PC-9 (cell line): ENCODE results near the gene GALT. TPM values are rescaled to one million over a fixed set of nuclear protein-coding genes. Genes with fewer than 3 reads are reported as not detected.
"Not testable (repeated sequence)": the region's sequence is repeated elsewhere in the genome, so short reads cannot be mapped to it uniquely, and the experiment has no call there.

Experiments
- BruUV-seq: library from RNA; stranded (reverse); fragments of 400-500 nt; replicated peaks from 2 replicates; lab custom pipeline; 2021; lab: Mats Ljungman, UMichigan
- CTCF ChIA-PET: fragments of 300-600 bp; sonication (Branson Sonifier 250); formaldehyde crosslinking; loops from one replicate; lab custom pipeline; 2022; ENCODE audit warnings: antibody characterized with exemption; lab: Charles Lee
- POLR2A ChIA-PET: fragments of 300-600 bp; sonication (Branson Sonifier 250); formaldehyde crosslinking; loops from one replicate; lab custom pipeline; 2022; ENCODE audit warnings: antibody characterized with exemption; ENCODE audit not compliant: unreplicated experiment; lab: Charles Lee
- DNase-seq, 2 experiments: peaks; one replicate each; pipeline versions ENCODE4 v3.0.0 to v3.0.0-alpha.2; 2015 to 2022; ENCODE audit warnings: mixed read lengths in 1 of 2
- H2AFZ ChIP-seq: fragments of 200-600 bp; sonication (generic); 2 replicates; pipeline ENCODE4 v1.8.1; 2017; ENCODE audit warnings: antibody characterized with exemption
- H3F3A ChIP-seq: fragments of 200-600 bp; sonication (generic); 2 replicates; pipeline ENCODE4 v1.8.1; 2017; ENCODE audit warnings: antibody characterized with exemption, mild to moderate bottlenecking, low read depth; ENCODE audit not compliant: insufficient read depth
- H3K27ac ChIP-seq: fragments of 200-600 bp; sonication (generic); 2 replicates; pipeline ENCODE4 v1.6.1; 2016; ENCODE audit warnings: mixed run types
- H3K27me3 ChIP-seq: fragments of 200-600 bp; sonication (generic); 2 replicates; pipeline ENCODE4 v1.6.1; 2016; ENCODE audit warnings: low read depth, mixed run types; ENCODE audit not compliant: insufficient read depth
- H3K36me3 ChIP-seq: fragments of 200-600 bp; sonication (generic); 2 replicates; pipeline ENCODE4 v1.6.1; 2016; ENCODE audit warnings: low read depth, mixed run types
- H3K4me1 ChIP-seq: fragments of 200-600 bp; sonication (generic); replicated peaks from 2 replicates; pipeline ENCODE4 v1.6.1; 2016; ENCODE audit warnings: mixed run types; ENCODE audit not compliant: insufficient read depth
- H3K4me2 ChIP-seq: fragments of 200-600 bp; sonication (generic); 2 replicates; pipeline ENCODE4 v1.6.1; 2017; ENCODE audit warnings: mixed run types
- H3K4me3 ChIP-seq: fragments of 200-600 bp; sonication (generic); 2 replicates; pipeline ENCODE4 v1.6.1; 2016; ENCODE audit warnings: mixed run types
- H3K79me2 ChIP-seq: fragments of 200-600 bp; sonication (generic); 2 replicates; pipeline ENCODE4 v1.6.1; 2017; ENCODE audit warnings: low read depth, mixed run types
- H3K9me2 ChIP-seq: fragments of 200-600 bp; sonication (generic); 2 replicates; pipeline ENCODE4 v1.8.1; 2017; ENCODE audit warnings: mild to moderate bottlenecking; ENCODE audit not compliant: insufficient read depth
- H3K9me3 ChIP-seq: fragments of 200-600 bp; sonication (generic); 2 replicates; pipeline ENCODE4 v1.8.1; 2016; ENCODE audit warnings: low read depth; ENCODE audit not compliant: insufficient read depth
- H4K20me1 ChIP-seq: fragments of 200-600 bp; sonication (generic); 2 replicates; pipeline ENCODE4 v1.8.1; 2017; ENCODE audit not compliant: insufficient read depth
- EZH2 ChIP-seq: fragments of 200-600 bp; sonication (generic); IDR thresholded peaks from 2 replicates; pipeline ENCODE4 v1.8.0; 2017; ENCODE audit warnings: antibody characterized with exemption, low read depth
- intact Hi-C: fragments of 100-400 bp; cut with micrococcal nuclease; formaldehyde crosslinking; loops from one replicate; pipeline ENCODE4 v1.10.0; 2022; ENCODE audit not compliant: unreplicated experiment
- total RNA-seq: library from RNA; stranded (reverse); gene quantifications from 2 replicates; pipeline ENCODE4 v1.2.3, GENCODE V29; 2021
- TF ChIP-seq, protein P1 (sequence below): fragments of 200-600 bp; sonication (generic); conservative IDR thresholded peaks from 2 replicates; pipeline ENCODE4 v1.6.1; 2017; ENCODE audit warnings: mixed run types, antibody characterized with exemption, mild to moderate bottlenecking, moderate library complexity

The GALT gene
- total RNA-seq, 1 experiment from 2014 or later, result 18.2 TPM

DNA sequence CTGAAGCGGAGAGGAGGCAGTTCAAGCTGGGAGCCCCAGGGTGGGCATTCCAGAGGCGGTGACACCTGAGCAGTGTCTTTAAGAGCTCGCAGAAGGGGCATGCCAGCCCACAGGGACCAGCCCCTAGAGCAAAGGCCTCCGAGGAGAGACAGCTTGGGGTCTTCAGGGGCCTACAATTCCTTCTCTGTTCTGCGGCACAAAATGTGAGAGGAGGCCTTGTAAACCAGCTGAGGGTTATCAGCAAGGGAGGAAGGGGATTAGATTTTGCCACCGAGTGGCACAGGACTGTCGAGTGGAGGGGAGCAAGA, 8.4 kb upstream of the GALT start:
- no TSS peak for BruUV-seq
- no peak for DNase-seq
- Histone ChIP-seq H4K20me1 (no peaks in the 10 kb centered on the region), H3K4me3 (peak overlapping the region; percentile 82), H3K27ac (no peak overlapping the region), H3K4me1 (peaks cover 14% of the 10 kb centered on the region), H2AFZ (peak overlapping the region; percentile 89), H3K27me3 (no peaks in the 10 kb centered on the region), H3K36me3 (no peaks in the 10 kb centered on the region), H3K79me2 (peaks cover 18% of the 10 kb centered on the region), H3F3A (peaks cover 10% of the 10 kb centered on the region; the same call in 1 of the 2 replicates), H3K4me2 (peak overlapping the region; percentile 90), H3K9me3 (no peaks in the 10 kb centered on the region), H3K9me2 (no peaks in the 10 kb centered on the region)
- ChIA-PET POLR2A (interaction anchor here (0.6 to 0.7 kb wide), 2 partner anchors 81 to 207 kb away, joined by 3 to 4 read pairs; no protein-coding TSS in a partner anchor), CTCF (interaction anchor here (0.5 to 1.0 kb wide), 2 partner anchors 34 to 54 kb away, joined by 3 to 10 read pairs; no protein-coding TSS in a partner anchor)
- TF ChIP-seq EZH2, result no peak
- intact Hi-C loops, result no loop called here

DNA sequence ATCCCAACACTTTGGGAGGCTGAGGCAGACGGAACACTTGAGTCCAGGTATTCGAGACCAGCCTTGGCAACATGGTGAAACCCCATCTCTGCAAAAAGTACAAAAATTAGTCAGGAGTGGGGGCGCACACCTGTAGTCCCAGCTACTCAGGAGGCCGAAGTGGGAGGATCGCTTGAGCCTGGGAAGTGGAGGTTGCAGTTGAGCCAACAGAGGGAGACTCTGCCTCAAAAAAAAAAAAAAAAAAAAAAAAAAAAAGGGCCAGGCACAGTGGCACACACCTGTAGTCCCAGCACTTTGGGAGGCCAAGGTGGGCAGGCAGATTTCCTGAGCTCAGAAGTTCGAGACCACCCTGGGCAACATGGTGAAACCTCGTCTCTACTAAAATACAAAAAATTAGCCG, 7.2 kb upstream of the GALT start:
- H3K36me3 ChIP-seq, H3K27ac ChIP-seq, H4K20me1 ChIP-seq, H3F3A ChIP-seq, H3K9me2 ChIP-seq, H3K4me3 ChIP-seq, BruUV-seq, H3K4me2 ChIP-seq, intact Hi-C loops, H3K9me3 ChIP-seq, H2AFZ ChIP-seq, POLR2A ChIA-PET, H3K27me3 ChIP-seq, DNase-seq: not testable (repeated sequence)
- Histone ChIP-seq H3K79me2 (peaks cover 18% of the 10 kb centered on the region), H3K4me1 (peaks cover 14% of the 10 kb centered on the region)
- CTCF ChIA-PET, result interaction anchor here (0.6 kb wide), 1 partner anchor 115 kb away, joined by 16 read pairs; no protein-coding TSS in a partner anchor

DNA sequence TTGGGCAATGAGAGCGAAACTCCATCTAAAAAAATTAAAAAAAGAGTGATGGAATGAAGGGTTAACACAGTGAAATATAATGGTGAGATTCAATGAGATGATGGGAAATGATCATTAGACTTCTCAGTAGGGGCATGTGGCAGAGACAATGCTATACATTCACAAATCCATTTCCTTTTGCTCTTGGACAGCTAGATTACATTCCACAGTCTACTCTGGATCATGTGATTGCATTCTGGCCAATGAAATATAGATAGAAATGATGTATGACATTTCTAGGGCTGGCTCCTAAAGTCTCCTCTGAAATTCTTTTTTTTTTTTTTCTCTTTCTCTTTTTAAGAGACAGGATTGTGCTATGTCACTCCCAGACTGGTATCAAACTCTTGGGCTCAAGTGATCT, 3.8 kb upstream of the GALT start:
- Histone ChIP-seq H3K4me1 (peaks cover 26% of the 10 kb centered on the region), H3K9me3 (no peaks in the 10 kb centered on the region), H3K27ac (no peak overlapping the region), H3K27me3 (no peaks in the 10 kb centered on the region), H3K4me3 (no peak overlapping the region), H4K20me1 (no peaks in the 10 kb centered on the region; the same call in 1 of the 2 replicates), H3K9me2 (no peaks in the 10 kb centered on the region), H2AFZ (no peak overlapping the region), H3F3A (peaks cover 13% of the 10 kb centered on the region; the same call in 1 of the 2 replicates), H3K79me2 (0 out of 2 replicates have a peak, but pooled peaks cover 4% of the 10 kb centered on the region), H3K36me3 (no peaks in the 10 kb centered on the region), H3K4me2 (no peak overlapping the region)
- BruUV-seq, result no TSS peak
- intact Hi-C loops, result no loop called here
- no peak for DNase-seq
- ChIA-PET POLR2A (no interaction called here), CTCF (no interaction called here)
- TF ChIP-seq, protein P1, sequence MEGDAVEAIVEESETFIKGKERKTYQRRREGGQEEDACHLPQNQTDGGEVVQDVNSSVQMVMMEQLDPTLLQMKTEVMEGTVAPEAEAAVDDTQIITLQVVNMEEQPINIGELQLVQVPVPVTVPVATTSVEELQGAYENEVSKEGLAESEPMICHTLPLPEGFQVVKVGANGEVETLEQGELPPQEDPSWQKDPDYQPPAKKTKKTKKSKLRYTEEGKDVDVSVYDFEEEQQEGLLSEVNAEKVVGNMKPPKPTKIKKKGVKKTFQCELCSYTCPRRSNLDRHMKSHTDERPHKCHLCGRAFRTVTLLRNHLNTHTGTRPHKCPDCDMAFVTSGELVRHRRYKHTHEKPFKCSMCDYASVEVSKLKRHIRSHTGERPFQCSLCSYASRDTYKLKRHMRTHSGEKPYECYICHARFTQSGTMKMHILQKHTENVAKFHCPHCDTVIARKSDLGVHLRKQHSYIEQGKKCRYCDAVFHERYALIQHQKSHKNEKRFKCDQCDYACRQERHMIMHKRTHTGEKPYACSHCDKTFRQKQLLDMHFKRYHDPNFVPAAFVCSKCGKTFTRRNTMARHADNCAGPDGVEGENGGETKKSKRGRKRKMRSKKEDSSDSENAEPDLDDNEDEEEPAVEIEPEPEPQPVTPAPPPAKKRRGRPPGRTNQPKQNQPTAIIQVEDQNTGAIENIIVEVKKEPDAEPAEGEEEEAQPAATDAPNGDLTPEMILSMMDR, result no peak
- no peak for TF ChIP-seq EZH2

DNA sequence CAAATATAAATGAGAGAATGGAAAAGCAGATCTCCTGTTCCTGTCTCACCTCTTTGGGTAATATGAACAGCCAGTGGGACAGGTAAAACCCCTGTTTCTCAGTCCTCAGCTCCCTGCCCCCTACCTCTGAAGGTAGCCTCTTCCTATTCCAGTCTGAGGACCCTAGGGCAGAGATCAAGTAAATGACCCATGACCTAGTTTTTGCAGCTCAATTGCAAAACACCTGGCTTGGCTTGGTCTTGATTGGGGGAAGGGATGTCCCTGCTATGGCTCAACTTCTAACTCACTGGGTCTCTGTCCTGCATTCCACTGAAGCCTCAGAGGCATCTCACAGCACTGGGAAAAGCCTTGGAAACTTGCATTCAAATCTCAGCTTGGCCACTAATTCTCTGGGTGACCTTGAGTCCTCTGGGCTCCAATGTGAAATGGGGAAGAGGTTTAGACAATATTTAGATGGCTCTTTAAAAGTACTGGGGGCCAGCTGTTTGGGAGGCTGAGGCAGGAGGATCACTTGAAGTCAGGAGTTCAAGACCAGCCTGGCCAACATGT, 1.6 kb upstream of the GALT start:
- Histone ChIP-seq H3K9me2 (no peaks in the 10 kb centered on the region), H3K79me2 (peaks cover 10% of the 10 kb centered on the region; the same call in 1 of the 2 replicates), H3K27ac (no peak overlapping the region), H3K4me1 (peaks cover 25% of the 10 kb centered on the region), H3K27me3 (no peaks in the 10 kb centered on the region), H3K4me3 (no peak overlapping the region), H3K36me3 (no peaks in the 10 kb centered on the region), H3K4me2 (no peak overlapping the region), H3F3A (peaks cover 8% of the 10 kb centered on the region; the same call in 1 of the 2 replicates), H4K20me1 (no peaks in the 10 kb centered on the region; the same call in 1 of the 2 replicates), H3K9me3 (no peaks in the 10 kb centered on the region), H2AFZ (no peak overlapping the region)
- ChIA-PET POLR2A (no interaction called here), CTCF (interaction anchor here (0.6 to 0.7 kb wide), 2 partner anchors 18 to 1070 kb away, joined by 3 read pairs; partner anchors contain the start of gene CCL27)
- no TSS peak for BruUV-seq
- TF ChIP-seq EZH2, result no peak
- TF ChIP-seq, protein P1, result no peak
- intact Hi-C loops, result no loop called here
- DNase-seq, result no peak
